ENCODE results near the gene HLA-DRB5. TPM values are rescaled to one million over a fixed set of nuclear protein-coding genes. Genes with fewer than 3 reads are reported as not detected.
"Not testable (repeated sequence)": the region's sequence is repeated elsewhere in the genome, so short reads cannot be mapped to it uniquely, and the experiment has no call there.

Gene HLA-DRB5
- polyA plus RNA-seq, 1 donor = 6.3 TPM

DNA sequence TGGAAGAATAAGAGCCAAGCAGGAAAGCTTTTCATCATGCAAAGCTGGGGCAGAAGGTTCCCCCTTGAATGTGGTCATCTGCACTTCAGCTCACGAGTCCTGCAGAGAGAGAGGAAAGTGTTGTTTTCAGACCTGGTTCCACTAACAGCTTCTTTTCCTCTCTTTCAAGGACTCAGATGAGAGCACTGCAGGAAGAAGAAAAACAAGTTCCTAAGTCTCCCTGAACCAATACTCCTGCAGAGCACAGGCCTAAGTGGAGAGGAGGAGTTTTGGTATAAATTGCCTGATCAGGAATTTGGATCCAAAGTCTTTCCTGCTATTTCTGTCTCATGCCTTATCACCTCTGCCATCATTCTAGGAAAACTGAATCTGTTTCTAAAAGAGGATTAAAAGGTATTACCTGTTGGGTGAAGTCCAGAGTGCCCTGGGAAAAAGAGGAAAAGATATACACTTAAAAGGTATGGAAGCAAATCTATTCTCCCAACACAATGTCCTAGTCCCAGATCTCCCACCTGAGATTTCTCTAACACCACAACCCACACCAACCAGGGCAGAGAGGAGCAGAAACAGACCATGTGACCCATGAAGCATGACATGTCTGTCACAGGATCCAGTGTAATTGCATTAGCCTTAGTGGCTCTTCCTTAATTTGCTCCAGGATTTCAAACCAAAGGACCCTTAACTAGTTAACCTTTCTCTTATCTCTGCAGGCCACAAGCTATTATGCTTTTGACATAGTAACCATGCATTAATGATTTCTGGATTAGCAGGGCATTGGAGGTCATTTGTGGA, 12.2 kb downstream of the HLA-DRB5 start:
- no peak for DNase-seq

DNA sequence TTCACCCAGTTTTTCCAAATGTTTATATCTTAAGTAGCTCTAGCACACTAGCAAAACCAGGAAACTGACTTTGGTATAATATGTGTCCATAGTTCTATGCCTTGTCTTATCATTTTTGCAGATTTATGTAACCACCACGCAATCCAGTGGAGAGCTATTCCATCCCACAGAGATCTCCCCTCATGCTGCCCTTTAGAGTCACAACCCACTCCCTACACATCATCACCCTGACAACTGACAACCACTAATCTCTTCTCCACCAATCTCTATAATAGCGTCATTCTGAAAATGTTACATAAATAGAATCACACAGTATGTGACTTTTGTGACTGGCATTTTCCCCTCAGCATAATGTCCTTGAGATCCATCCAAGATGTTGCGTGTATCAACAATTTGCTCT, 29.1 kb downstream of the HLA-DRB5 start:
- no peak for DNase-seq

DNA sequence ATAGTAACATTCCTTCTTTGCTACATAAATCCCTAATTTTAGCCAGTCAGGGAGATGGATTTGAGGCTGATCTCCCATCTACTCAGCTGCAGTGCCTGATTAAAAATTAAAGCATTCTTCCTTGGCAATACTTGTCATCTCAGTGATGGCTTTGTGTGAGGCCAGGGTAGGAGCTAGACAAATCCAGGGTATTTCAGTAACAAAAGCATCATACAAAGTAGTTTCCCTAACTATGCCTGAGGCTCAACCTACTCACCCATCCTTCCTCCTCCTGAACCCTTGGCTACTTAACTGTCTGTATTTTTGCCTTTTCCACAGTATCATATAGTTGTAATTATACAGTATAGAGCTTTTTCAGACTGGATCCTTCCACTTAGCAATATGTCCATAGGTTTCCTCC, 37.7 kb downstream of the HLA-DRB5 start:
- no peak for DNase-seq

DNA sequence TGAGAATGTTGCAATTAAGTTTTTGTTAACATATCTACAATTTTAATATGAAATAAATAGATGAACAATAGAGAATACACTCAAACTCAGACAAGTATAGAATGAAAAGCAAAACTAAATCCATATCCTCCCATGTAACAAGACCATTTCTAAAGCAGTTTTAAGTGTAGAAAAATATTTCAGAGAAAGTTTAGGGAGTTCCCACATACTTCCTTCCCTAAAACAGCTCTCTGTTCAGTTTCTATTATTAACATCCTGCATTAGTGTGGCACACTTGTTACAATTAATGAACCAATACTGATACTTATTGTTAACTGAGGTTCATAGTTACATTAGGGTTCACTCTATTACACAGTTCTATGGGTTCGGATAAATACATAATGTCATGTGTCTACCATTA, 38.4 kb downstream of the HLA-DRB5 start:
- no peak for DNase-seq

DNA sequence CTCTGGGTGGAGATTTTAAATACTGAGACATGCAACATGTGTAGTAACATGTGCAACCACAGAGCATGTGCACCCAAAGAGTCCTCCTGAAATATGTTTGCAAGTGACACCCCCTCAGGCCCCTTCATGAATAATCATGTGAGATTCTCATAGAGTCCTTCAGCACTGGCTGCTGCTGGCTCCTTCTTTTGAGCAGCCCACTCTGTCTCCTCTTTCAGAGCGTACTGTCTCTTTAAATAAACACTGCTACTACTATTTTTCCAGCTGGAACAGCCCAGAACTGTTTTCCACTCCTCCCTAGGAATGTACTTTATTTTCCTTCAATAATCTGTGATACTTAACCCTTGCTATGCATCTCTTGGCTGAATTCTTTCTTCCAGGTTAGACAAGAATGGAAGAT, 42.0 kb downstream of the HLA-DRB5 start:
- no peak for DNase-seq

DNA sequence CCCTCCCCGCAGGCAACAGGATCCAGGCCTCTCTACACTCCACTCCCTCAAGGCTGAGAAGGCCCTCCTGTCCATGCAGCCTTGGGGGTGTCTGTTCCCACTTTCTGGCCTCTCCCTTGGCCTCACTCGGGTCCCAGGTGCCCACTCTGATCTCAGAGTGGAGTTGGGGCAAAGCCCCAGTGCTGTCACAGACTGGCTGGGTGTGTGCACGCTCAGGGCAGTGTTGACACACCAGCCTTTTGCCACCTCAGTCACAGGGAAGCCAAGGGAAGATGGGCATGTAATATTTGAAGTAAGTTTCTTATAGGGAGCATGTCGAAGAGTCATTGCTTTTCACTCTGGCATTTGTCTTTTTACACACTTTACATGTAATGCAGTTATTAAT, 45.5 kb downstream of the HLA-DRB5 start:
- no peak for DNase-seq

DNA sequence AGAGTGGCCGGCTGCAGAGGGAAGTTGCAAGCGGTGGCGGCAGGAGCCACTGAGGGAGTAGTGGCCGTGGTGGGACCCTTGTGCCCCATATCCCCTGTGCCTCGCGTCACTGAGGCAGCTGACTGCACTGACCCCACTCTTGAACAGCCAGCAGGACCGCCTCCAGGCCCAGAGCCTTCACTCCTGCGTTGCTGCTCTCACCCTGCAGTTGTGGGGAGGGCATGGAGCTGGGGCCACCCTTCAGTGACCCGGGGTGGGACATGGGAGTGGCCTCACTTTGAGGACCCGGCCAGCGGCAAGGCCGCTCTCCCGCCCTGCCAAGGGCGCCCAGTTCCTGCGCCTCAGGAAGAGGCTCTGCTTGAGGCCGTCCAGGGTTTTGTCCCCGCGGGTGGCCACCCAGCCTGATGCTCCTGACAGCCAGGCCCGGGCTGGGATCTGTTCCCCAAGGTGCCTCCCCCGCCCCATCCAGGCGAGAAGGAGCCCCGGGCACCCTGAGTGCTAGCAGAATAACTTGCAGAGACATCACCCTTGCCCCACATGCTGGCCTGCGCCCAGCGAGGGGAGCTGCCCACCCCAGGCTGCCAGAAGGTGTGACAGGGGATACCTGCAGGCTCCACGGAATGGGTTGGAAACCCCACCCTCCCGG, 46.0 kb downstream of the HLA-DRB5 start:
- no peak for DNase-seq

DNA sequence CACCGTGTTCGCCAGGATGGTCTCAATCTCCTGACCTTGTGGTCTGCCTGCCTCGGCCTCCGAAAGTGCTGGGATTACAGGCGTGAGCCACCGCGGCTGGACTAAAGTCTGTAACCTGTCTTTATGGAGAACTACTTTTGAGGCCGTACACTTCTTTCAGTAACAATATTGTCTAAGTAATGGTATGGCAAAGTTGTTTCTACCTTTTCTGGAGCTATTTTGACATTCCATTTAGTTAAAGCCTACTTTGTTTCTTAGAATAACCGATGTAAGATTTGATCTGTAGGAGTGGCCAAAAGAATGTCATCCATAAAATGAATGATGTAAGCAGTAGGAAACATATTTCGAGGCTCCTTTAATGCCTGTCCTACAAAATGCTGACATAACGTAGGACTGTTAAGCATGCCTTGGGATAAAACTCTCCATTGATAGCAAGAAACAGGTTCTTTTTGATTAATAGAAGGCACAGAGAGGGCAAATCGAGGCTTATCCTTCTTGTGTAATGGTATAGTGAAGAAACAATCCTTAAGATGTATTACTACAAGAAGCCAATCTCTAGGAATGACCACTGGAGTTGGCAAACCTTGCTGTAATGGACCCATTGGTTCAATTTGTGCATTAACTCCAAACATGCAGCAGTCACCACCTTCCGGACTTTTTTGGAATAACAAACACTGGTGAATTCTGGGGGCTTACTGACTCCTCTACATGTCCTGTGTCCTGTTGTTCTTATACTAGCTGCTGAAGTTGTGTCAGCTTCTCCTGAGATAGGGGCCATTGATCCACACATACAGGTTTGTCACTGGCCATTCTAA, 54.5 kb downstream of the HLA-DRB5 start:
- no peak for DNase-seq

DNA sequence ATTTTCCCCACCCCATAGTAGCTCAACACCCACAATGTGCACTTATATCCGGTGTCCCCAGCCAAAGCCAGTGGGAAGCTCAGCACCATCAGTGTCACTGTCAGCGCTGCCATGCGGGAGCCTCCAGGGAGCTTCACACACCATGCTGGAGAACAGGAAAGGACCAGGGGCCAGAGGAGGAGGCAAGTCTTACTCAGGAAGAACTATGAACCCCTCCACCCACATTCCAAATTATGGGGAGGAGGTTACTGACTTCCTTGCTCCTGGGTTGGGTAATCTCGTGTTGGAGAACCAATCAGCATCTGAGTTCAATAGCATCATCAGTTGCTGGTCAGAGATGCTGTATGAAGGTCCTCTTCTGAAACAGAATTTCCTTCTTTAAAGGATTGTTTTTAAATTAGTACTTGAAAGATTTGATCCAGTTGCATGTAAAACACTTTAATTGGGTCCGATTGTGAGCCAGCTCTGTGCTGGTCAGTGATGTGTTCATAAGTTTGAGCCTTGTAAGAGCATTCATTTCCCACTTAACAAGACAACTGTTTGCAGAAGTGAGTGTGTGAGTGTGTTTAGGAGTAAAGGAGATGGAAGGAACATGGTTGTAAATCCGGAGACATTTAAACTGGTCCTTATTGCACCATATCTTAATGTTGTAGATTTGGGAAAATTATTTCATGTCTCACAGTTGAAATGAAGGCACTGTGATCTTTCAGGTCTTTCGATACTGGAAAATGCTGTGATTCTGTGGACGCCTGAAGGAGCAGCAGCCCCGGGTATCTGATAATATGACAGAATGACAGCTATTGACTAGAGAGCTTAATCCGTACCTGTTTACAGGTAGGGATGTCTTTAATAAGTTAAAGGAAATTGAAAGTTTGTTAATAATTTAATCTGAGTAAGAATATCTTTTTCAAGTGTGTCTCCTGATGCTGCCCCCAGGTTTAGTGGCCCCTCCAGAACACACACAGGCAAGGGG, 56.4 kb downstream of the HLA-DRB5 start:
- DNase-seq = peak; percentile 15

DNA sequence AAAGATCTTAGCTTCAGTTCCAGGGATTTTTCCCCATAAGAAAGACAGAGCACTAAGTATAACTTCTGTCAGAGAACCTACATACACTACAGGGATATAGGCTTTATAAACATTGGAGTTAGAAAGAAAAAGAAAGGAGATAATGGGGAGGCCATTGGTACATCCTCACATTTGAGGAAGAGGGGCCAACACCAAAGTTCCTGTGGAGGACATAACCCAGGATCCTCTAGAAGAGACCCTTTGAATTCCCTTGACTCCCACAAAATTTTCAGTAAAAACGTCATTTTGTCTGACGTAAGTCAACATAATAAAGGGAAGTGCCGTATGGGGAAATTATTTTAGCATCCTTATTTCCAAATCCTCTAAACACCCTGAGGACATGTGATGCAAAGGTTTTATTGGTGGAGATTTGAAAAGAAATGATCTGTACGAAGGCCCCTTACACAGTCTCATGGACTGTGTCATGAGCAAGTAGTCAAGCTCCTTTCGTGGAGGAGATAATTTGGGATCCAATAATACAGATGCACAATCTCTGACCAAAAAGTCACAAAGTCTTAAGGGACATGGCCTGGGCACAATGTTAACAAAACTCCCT, 57.2 kb downstream of the HLA-DRB5 start:
- no peak for DNase-seq

DNA sequence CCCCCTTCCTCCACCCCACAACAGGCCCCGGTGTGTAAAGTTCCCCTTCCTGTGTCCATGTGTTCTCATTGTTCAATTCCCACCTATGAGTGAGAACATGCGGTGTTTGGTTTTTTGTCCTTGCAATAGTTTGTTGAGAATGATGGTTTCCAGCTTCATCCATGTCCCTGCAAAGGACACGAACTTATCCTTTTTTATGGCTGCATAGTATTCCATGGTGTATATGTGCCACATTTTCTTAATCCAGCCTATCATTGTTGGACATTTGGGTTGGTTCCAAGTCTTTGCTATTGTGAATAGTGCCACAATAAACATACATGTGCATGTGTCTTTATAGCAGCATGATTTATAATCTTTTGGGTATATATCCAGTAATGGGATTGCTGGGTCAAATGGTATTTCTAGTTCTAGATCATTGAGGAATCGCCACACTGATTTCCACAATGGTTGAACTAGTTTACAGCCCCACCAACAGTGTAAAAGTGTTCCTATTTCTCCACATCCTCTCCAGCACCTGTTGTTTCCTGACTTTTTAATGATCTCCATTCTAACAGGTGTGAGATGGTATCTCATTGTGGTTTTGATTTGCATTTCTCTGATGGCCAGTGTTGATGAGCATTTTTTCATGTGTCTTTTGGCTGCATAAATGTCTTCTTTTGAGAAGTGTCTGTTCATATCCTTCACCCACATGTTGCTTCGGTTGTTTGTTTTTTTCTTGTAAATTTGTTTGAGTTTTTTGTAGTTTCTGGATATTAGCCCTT, 62.2 kb downstream of the HLA-DRB5 start:
- DNase-seq = not testable (repeated sequence)

Other genes with a start within 250 kb of the HLA-DRB5 start
- 0.27 TPM for gene TSBP1, start 158.4 kb downstream of the HLA-DRB5 start, polyA plus RNA-seq (ENCODE audit: insufficient read length)
- 3.4 TPM for gene BTNL2, start 123.1 kb downstream of the HLA-DRB5 start, polyA plus RNA-seq (ENCODE audit: insufficient read length)
- 58.9 TPM for gene HLA-DRA, start 90.4 kb downstream of the HLA-DRB5 start, polyA plus RNA-seq (ENCODE audit: insufficient read length)
- 16.1 TPM for gene HLA-DRB1, start 59.6 kb upstream of the HLA-DRB5 start, polyA plus RNA-seq (ENCODE audit: insufficient read length)
- 3.3 TPM for gene HLA-DQA1, start 107.1 kb upstream of the HLA-DRB5 start, polyA plus RNA-seq (ENCODE audit: insufficient read length)
- gene HLA-DQB1, start 136.4 kb upstream of the HLA-DRB5 start, polyA plus RNA-seq (ENCODE audit: insufficient read length) = 8.4 TPM
- gene HLA-DQA2, start 211.1 kb upstream of the HLA-DRB5 start, polyA plus RNA-seq (ENCODE audit: insufficient read length) = 2.1 TPM
- gene HLA-DQB2, start 233.2 kb upstream of the HLA-DRB5 start, polyA plus RNA-seq (ENCODE audit: insufficient read length) = 2.9 TPM